Suprapubic skin (tissue), 4 donors: ENCODE data around the gene FAM234A.

Experiments used
- EP300 ChIP-seq: sonication (generic); formaldehyde crosslinking; IDR thresholded peaks from one replicate; pipeline ENCODE4 v1.6.1; 2017; ENCODE audit warnings: antibody characterized with exemption
- POLR2A ChIP-seq, 2 donors: fragments of 450-650 bp; IDR thresholded peaks; one replicate each; pipeline ENCODE4 v1.6.1; 2017; ENCODE audit warnings: antibody characterized with exemption in 2 of 2, mild to moderate bottlenecking in 2 of 2, moderate library complexity in 2 of 2
- POLR2AphosphoS5 ChIP-seq, 3 donors: sonication (generic); formaldehyde crosslinking; IDR thresholded peaks; one replicate each; pipeline ENCODE4 v1.6.1; 2017; ENCODE audit warnings: antibody characterized with exemption in 3 of 3
- TF ChIP-seq, protein P1 (sequence below), 2 donors: fragments of 200-600 bp in 1 of 2; fragments of 450-650 bp in 1 of 2; sonication (generic) in 1 of 2; IDR thresholded peaks; one replicate each; pipeline ENCODE4 v1.5.1; 2016 to 2019; ENCODE audit warnings: antibody characterized with exemption in 2 of 2, mild to moderate bottlenecking in 1 of 2, moderate library complexity in 1 of 2

GRCh38 chr16:297832-298231, 63.2 kb downstream of the FAM234A start:
- no peak for TF ChIP-seq POLR2A (IDR thresholded peaks at IDR 0.05)
- TF ChIP-seq, protein P1, sequence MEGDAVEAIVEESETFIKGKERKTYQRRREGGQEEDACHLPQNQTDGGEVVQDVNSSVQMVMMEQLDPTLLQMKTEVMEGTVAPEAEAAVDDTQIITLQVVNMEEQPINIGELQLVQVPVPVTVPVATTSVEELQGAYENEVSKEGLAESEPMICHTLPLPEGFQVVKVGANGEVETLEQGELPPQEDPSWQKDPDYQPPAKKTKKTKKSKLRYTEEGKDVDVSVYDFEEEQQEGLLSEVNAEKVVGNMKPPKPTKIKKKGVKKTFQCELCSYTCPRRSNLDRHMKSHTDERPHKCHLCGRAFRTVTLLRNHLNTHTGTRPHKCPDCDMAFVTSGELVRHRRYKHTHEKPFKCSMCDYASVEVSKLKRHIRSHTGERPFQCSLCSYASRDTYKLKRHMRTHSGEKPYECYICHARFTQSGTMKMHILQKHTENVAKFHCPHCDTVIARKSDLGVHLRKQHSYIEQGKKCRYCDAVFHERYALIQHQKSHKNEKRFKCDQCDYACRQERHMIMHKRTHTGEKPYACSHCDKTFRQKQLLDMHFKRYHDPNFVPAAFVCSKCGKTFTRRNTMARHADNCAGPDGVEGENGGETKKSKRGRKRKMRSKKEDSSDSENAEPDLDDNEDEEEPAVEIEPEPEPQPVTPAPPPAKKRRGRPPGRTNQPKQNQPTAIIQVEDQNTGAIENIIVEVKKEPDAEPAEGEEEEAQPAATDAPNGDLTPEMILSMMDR (IDR thresholded peaks at IDR 0.05) = no peak
- TF ChIP-seq EP300 = no peak
- no peak for TF ChIP-seq POLR2AphosphoS5 (IDR thresholded peaks at IDR 0.05)
